NCI-H1436 treated with DMSO at 0.1 percent for 48 hours (cell line): ENCODE data around the gene G3BP1.
A peak's percentile ranks its signal among the peaks of the same experiment; 100 is the strongest.
"Not testable (repeated sequence)": the region's sequence is repeated elsewhere in the genome, so short reads cannot be mapped to it uniquely, and the experiment has no call there.

Experiments
- DNase-seq: peaks from one replicate; lab custom pipeline; 2025; lab: John Stamatoyannopoulos, UW

The G3BP1 gene

GRCh38 chr5:151798674-151799073 lies 26.9 kb downstream of the G3BP1 start:
- DNase-seq: no peak

GRCh38 chr5:151799407-151799806 lies 27.7 kb downstream of the G3BP1 start:
- no peak for DNase-seq

- DNase-seq: no peak
These were observed 28.8 kb downstream of the G3BP1 start for GRCh38 chr5:151800532-151800931.

- no peak for DNase-seq
These were observed 33.9 kb downstream of the G3BP1 start for GRCh38 chr5:151805414-151806223.

GRCh38 chr5:151808451-151809169 lies 36.9 kb downstream of the G3BP1 start:
- no peak for DNase-seq

GRCh38 chr5:151810449-151810848 lies 38.7 kb downstream of the G3BP1 start:
- DNase-seq: no peak

- no peak for DNase-seq
These were observed 39.1 kb downstream of the G3BP1 start for GRCh38 chr5:151810897-151811296.

GRCh38 chr5:151811593-151812321 lies 40.0 kb downstream of the G3BP1 start:
- no peak for DNase-seq

GRCh38 chr5:151812757-151813309 lies 41.1 kb downstream of the G3BP1 start:
- DNase-seq: no peak

- DNase-seq: no peak
These were observed 43.3 kb downstream of the G3BP1 start for GRCh38 chr5:151815051-151815450.

GRCh38 chr5:151819830-151820229 lies 48.1 kb downstream of the G3BP1 start:
- no peak for DNase-seq

GRCh38 chr5:151820271-151820670 lies 48.5 kb downstream of the G3BP1 start:
- no peak for DNase-seq

GRCh38 chr5:151820903-151821302 lies 49.1 kb downstream of the G3BP1 start:
- no peak for DNase-seq

- no peak for DNase-seq
These were observed 50.4 kb downstream of the G3BP1 start for GRCh38 chr5:151822141-151822540.

- peak; percentile 5 for DNase-seq
These were observed 53.7 kb downstream of the G3BP1 start for GRCh38 chr5:151825445-151825844.

GRCh38 chr5:151829370-151829769 lies 57.6 kb downstream of the G3BP1 start:
- DNase-seq: no peak

- not testable (repeated sequence) for DNase-seq
These were observed 61.1 kb downstream of the G3BP1 start for GRCh38 chr5:151832843-151833242.

GRCh38 chr5:151846765-151847164 lies 75.0 kb downstream of the G3BP1 start:
- DNase-seq: no peak

- no peak for DNase-seq
These were observed 76.1 kb downstream of the G3BP1 start for GRCh38 chr5:151847871-151848270.

GRCh38 chr5:151855701-151856100 lies 83.9 kb downstream of the G3BP1 start:
- DNase-seq: no peak

- no peak for DNase-seq
These were observed 85.1 kb downstream of the G3BP1 start for GRCh38 chr5:151856861-151857260.

- not testable (repeated sequence) for DNase-seq
These were observed 89.1 kb downstream of the G3BP1 start for GRCh38 chr5:151860867-151861266.
